Stimulated activated CD8-positive, alpha-beta memory T cell treated with anti-CD3 and anti-CD28 coated beads, Interleukin-7, amount 100 ng/mL, for 4 hours (primary cell): Measurements from ENCODE around the gene OR52E1.
"Not testable (repeated sequence)": the region's sequence is repeated elsewhere in the genome, so short reads cannot be mapped to it uniquely, and the experiment has no call there.

Experiments
- DNase-seq, 2 donors: peaks; one replicate each; pipeline ENCODE4 v3.0.0-alpha.2; 2020; ENCODE audit warnings: low read depth in 2 of 2

Gene OR52E1

DNA sequence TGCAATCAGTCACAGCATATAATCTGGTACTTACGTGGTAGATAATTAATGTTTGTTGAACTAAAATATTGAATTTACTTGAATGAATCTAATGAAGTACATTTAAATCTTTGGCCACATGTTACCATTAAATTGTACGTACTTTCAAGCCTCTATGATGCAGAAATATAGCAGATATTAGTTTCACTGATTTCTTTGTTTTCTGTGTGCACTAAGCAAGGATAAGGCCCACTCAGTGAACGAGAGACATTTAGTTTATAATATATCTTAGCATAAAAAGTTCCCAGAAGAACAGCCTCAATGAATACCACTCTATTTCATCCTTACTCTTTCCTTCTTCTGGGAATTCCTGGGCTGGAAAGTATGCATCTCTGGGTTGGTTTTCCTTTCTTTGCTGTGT lies at the start of gene OR52E1:
OR52E1 (plus strand) TSS at position 301 of the 400 bp plus-strand sequence.
- no peak for DNase-seq

GRCh38 chr11:5021996-5022395 lies 47.4 kb upstream of the OR52E1 start:
- DNase-seq = no peak

DNA sequence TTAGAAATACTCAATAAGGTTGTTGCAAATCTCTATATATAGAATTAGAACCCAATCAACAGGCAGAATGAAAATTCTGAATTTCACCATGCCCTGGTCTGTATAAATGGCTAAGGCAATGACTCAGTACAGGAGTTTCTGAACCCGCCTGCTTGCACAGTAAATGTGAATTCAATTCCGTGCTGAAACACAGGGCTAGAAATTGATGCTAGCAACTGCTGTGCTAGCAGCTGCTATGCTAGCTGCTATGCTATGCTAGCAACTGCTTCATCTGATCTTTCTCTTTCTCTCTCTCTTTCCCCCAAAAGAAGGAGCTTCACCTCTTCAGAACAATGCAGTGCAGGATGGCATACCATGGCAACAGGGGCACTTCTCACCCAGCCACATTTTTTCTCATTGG lies 32.7 kb upstream of the OR52E1 start:
- no peak for DNase-seq

DNA sequence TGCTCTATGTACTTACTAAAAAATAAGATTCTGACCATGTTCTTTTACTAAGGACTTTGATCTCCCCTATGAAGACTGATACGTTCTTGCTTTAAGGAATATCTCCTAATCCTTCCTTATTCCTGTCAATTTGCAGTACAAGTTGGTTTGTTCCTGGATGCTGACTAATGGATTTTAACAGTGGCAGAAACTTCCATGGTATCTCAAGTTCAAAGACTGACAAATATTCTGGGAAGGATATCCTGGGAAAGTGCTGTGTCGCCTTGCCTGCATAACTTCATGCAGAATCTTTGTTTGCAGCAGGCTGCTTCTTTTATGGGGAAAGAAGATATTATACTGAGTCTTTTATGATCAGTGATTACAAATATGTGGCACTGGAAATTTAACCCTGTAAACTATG lies 31.4 kb upstream of the OR52E1 start:
- no peak for DNase-seq

DNA sequence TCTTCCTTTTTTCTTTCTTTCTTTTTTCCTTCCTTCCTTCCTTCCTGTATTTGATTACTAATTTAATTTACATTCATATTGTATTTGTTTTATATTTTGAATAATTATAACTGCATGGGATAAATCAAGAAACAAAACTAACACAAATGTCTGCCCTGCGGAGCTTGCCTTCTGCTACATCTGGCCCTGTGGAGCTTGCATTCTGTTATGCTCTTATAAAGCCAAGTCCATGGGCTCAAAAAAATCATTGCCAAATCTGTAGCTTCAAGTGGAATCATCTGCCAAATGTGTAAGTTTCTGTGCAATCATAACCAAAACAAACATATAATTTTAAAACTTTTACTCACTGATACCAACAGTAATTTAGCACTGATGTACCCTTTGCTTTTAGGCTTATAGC lies 31.0 kb upstream of the OR52E1 start:
- no peak for DNase-seq

- DNase-seq = no peak
These were observed 28.5 kb upstream of the OR52E1 start for GRCh38 chr11:5040876-5041275.

- no peak for DNase-seq
These were observed 27.3 kb upstream of the OR52E1 start for GRCh38 chr11:5042091-5042490.

DNA sequence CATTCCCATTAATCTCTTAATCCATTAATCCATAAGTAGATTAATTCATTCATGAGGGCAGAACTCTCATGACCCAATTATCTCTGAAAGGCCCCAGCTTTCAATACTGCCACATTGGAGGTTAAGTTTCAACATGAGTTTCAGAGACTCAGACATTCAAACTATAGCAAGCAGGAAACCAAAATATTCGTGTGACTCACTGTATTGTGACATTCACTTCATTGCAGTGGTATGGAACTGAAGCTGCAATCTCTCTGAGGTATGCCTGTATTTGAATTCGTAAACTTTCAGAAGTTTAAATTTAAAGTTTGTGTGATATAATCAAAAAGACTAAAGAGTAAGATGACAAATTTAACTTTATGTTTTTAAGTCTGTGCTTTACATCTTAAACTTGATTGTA lies 26.0 kb upstream of the OR52E1 start:
- no peak for DNase-seq

DNA sequence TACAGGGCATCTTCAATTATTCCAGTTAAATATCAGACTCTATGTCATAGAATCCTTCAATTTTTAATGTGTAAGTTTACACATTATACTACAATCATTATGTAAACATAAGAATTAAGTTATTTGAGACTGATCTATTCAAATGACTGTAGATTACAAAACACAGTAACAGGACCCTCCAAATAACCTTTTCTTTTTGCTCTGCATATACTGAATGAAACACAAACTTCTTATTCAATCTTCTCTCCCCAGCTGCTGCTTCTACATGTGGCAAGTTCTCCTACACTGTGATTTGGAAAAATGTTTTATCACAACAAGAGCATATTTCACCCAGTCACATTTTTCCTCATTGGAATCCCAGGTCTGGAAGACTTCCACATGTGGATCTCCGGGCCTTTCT lies 23.1 kb upstream of the OR52E1 start, which contains the start of gene OR52J3:
OR52J3 (plus strand) TSS at position 301 of the 400 bp plus-strand sequence; CDS start at position 301, 0 bp downstream.
- no peak for DNase-seq

DNA sequence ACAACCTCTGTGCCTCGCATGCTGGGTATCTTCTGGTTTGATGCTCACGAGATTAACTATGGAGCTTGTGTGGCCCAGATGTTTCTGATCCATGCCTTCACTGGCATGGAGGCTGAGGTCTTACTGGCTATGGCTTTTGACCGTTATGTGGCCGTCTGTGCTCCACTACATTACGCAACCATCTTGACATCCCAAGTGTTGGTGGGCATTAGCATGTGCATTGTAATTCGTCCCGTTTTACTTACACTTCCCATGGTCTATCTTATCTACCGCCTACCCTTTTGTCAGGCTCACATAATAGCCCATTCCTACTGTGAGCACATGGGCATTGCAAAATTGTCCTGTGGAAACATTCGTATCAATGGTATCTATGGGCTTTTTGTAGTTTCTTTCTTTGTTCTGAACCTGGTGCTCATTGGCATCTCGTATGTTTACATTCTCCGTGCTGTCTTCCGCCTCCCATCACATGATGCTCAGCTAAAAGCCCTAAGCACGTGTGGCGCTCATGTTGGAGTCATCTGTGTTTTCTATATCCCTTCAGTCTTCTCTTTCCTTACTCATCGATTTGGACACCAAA lies 22.5 kb upstream of the OR52E1 start:
- DNase-seq = no peak

DNA sequence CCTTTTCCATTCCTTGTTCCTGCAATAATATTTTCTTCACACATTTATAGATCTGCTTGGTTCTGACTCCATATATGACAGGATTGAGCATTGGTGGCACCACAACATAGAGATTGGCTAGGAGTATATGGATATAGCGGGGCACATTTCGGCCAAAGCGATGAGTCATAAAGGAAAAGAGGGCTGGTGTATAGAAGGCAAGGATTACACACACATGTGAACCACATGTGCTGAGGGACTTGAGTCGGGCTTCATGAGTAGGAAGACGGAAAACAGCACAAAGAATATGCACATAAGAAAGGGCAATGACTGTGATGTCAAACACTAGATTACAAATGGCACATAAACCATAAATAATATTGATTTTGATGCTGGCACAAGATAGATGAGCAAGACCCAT lies 10.7 kb upstream of the OR52E1 start:
- DNase-seq = not testable (repeated sequence)

DNA sequence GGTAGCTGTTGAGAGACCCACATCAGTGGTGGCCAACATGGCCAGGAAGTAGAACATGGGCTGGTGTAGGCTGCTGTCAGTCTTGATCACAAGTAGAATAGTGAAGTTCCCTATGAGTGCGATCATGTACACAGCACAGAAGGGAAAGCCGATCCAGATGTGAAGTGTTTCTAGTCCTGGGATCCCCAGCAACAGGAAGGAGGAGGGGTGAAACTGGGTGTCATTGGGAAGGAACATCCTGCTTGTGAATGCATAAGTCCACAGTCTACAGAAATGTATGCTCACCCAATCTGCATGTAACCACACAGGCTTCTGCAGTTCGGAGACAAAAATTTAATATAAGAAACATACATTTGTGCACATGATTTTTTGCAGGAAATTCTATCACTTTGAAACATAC lies 10.0 kb upstream of the OR52E1 start, which contains the start of gene OR52E2:
OR52E2 (minus strand) TSS at position 237 of the 400 bp plus-strand sequence; CDS start at position 237, 0 bp downstream.
- DNase-seq = no peak

DNA sequence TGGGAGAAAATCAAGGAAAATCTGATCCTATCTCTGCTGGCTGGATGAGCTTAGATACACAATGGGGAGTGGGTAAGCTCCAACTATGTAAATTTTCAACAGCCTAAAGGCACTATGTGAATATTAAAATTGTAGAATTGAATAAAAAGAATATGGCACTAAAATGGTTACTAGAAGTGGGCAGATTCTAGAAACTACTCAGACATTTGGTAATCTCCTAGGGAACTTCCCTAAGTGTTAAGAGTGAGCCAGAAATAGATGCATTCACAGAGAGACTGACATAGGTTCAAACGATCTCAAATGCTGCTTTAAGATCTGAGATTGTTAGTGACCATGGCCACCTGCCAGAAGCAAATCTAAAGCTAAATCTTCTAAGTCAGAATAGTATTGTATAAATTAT lies 4.3 kb upstream of the OR52E1 start:
- DNase-seq = no peak

GRCh38 chr11:5071799-5072198 lies 2.4 kb downstream of the OR52E1 start:
- no peak for DNase-seq

DNA sequence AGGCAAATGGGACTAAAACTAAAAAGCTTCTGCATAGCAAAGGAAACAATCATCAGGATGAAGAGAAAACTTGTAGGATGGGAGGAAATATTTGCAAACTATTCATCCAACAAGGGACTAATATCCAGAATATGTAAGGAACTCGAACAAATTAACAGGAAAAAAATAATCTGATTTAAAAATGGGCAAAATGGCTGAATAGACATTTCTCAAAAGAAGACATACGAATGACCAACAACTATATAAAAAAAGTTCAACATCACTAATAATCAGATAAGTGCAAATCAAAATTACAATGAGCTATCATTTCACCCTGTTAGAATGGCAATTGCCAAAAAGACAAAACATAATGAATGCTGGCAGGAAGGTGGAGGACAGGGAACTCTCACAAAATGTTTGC lies 12.0 kb downstream of the OR52E1 start:
- DNase-seq = no peak

- no peak for DNase-seq
These were observed 14.2 kb downstream of the OR52E1 start for GRCh38 chr11:5083602-5084001.

- DNase-seq = no peak
These were observed 19.2 kb downstream of the OR52E1 start for GRCh38 chr11:5088556-5088955.

DNA sequence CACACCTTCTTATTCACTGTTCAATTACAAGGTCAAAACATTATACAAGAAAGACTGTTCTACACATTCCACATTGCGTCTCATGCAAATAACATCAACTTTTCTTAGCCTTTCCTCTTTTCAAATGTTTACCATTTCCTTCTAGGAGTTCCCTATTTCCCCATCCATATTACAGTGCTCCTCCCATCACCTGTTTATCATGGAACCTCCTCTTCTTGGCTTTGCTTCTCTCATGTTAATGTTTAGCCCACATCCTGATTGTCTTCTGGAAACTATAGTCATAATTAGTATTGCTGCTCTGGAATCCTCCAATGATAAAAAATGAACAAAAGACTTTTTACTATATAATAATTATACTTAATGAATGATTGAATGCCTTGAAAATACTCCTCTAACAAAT lies 21.3 kb downstream of the OR52E1 start:
- no peak for DNase-seq

DNA sequence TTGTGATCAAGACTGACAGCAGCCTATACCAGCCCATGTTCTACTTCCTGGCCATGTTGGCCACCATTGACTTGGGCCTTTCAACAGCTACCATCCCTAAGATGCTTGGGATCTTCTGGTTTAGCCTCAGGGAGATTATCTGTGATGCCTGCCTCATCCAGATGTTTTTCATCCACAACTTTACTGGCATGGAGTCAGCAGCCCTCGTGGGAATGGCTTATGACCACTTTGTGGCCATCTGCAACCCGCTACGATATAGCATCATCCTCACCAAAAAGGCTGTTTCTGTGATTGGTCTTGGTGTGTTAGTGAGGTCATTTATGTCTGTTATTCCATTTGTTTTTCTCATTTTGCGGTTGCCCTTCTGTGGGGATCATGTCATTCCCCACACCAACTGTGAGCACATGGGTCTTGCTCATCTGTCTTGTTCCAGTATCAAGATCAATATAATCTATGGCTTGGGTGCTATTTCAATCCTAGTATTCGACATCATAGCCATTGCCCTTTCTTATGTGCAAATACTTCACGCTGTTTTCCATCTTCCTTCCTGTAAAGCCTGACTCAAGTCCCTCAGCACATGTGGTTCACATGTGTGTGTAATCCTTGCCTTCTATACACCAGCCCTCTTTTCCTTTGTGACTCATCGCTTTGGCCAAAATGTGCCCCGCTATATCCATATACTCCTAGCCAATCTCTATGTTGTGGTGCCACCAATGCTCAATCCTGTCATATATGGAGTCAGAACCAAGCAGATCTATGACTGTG lies 23.6 kb downstream of the OR52E1 start:
- no peak for DNase-seq

DNA sequence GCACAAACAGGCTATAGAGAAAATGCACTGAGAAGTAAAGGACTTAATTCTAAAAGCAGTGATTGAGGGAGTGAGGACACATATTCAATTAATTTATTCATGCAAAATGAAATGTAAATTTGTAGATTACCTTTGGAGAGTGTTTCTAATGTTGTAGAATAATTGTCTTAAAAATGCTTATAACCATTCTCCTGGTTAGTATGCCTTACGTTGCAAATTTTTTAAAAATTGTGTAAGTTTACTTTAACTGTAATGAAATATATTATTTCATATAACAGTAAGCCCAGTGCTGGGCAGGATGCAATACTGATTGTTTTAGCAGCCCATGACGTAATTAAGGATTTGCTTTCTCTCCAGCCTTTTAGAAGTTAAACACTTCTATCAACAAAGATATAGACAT lies 26.6 kb downstream of the OR52E1 start:
- no peak for DNase-seq

- no peak for DNase-seq
These were observed 32.9 kb downstream of the OR52E1 start for GRCh38 chr11:5102246-5102645.

GRCh38 chr11:5103066-5103465 lies 33.7 kb downstream of the OR52E1 start:
- DNase-seq = no peak

DNA sequence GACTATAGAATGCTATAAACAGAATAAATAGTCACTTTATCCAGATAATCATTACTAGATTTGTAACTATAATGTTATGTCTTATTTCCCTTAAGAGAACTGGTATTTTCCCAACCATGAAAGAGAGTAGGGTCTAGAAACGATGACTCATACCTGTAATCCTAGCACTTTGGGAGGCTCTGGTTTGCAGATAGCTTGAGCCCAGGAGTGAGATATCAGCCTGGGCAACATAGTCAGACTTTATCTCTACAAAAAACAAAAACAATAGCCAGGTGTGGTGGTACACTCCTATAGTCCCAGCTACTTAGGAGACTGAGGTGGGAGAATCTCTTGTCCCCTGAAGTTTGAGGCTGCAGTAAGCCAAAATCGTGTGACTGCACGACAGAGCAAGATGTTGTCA lies 37.9 kb downstream of the OR52E1 start:
- DNase-seq = no peak
